Activated naive CD4-positive, alpha-beta T cell treated with anti-CD3 and anti-CD28 coated beads for 36 hours (primary cell): ENCODE measurements around the gene UNC79. TPM values are rescaled to one million over a fixed set of nuclear protein-coding genes. Genes with fewer than 3 reads are reported as not detected.

Experiments used
- total RNA-seq, 2 experiments: library from RNA; stranded (reverse); gene quantifications; one replicate each; pipeline ENCODE4 v1.2.3, GENCODE V29; 2021

UNC79 gene
- total RNA-seq, 2 experiments from 2014 or later, result 0.02 to 0.07 TPM

Other genes with a start within 250 kb of the UNC79 start
- gene MOAP1, start 246.0 kb upstream of the UNC79 start, total RNA-seq, result 10 to 100 TPM; 11.9 to 13.1 TPM
- gene LYSET, start 245.6 kb upstream of the UNC79 start, total RNA-seq, result 10 to 100 TPM; 11.4 to 11.6 TPM
- gene GON7, start 223.9 kb upstream of the UNC79 start, total RNA-seq, result 1 to 10 TPM; 4.8 to 7.0 TPM
- 10 to 100 TPM; 43.0 to 45.0 TPM for gene UBR7, start 223.7 kb upstream of the UNC79 start, total RNA-seq
- gene BTBD7, start 97.9 kb upstream of the UNC79 start, total RNA-seq, result 1 to 10 TPM; 7.2 to 7.7 TPM
- gene COX8C, start 83.8 kb upstream of the UNC79 start, total RNA-seq, result under 1 TPM; 0.43 to 0.79 TPM